PFSK-1 (cell line): ENCODE measurements around the gene TMEM238L.

Experiments
- FOXP2 ChIP-seq: optimal IDR thresholded peaks from 2 replicates; pipeline ENCODE3; 2011; ENCODE audit warnings: borderline replicate concordance, control low read depth, inconsistent platforms; ENCODE audit not compliant: insufficient read depth; ENCODE audit errors: extremely low read length, extremely low read depth
- POLR2AphosphoS5 ChIP-seq: IDR thresholded peaks from 2 replicates; pipeline ENCODE4 v1.6.1; 2012; ENCODE audit warnings: low read depth, mild to moderate bottlenecking, control low read depth, low read length, moderate library complexity
- SIN3A ChIP-seq: IDR thresholded peaks from 2 replicates; pipeline ENCODE4 v1.6.1; 2012; ENCODE audit warnings: mild to moderate bottlenecking, low read length, moderate library complexity, borderline replicate concordance; ENCODE audit not compliant: insufficient read depth
- TAF1 ChIP-seq: IDR thresholded peaks from 2 replicates; pipeline ENCODE4 v1.6.1; 2012; ENCODE audit warnings: low read length, control low read depth, borderline replicate concordance; ENCODE audit not compliant: insufficient read depth
- TF ChIP-seq, protein P1 (sequence below), 2 experiments: IDR thresholded peaks; 2 replicates each; pipeline versions ENCODE4 v1.6.1 to v1.8.0; 2011 to 2012; ENCODE audit warnings: low read depth in 2 of 2, low read length in 2 of 2, control low read depth in 1 of 2, inconsistent platforms in 1 of 2, mild to moderate bottlenecking in 1 of 2, moderate library complexity in 1 of 2; ENCODE audit not compliant: insufficient read depth in 1 of 2

Gene TMEM238L

DNA sequence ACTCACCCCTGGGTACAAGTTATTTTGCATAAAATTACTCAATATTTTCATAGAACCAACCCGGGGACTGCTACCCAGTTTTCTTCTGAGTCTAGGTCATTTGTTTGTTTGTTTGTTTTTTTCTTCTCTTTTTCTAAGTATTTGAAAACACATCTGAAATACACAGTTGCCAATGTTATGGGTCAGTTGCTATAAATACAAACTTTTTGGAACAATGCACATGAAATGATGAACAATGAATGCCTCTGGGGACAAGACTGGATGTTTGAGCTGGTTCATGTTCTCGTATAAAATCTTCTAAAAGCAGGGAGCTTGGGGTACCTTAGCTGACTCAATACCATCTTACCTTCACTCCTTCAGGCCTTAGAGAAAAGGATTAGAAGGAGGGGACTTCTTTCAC lies 30.5 kb downstream of the TMEM238L start:
- TF ChIP-seq TAF1 (no peak), POLR2AphosphoS5 (no peak), FOXP2 (no peak), SIN3A (no peak)
- TF ChIP-seq, protein P1, sequence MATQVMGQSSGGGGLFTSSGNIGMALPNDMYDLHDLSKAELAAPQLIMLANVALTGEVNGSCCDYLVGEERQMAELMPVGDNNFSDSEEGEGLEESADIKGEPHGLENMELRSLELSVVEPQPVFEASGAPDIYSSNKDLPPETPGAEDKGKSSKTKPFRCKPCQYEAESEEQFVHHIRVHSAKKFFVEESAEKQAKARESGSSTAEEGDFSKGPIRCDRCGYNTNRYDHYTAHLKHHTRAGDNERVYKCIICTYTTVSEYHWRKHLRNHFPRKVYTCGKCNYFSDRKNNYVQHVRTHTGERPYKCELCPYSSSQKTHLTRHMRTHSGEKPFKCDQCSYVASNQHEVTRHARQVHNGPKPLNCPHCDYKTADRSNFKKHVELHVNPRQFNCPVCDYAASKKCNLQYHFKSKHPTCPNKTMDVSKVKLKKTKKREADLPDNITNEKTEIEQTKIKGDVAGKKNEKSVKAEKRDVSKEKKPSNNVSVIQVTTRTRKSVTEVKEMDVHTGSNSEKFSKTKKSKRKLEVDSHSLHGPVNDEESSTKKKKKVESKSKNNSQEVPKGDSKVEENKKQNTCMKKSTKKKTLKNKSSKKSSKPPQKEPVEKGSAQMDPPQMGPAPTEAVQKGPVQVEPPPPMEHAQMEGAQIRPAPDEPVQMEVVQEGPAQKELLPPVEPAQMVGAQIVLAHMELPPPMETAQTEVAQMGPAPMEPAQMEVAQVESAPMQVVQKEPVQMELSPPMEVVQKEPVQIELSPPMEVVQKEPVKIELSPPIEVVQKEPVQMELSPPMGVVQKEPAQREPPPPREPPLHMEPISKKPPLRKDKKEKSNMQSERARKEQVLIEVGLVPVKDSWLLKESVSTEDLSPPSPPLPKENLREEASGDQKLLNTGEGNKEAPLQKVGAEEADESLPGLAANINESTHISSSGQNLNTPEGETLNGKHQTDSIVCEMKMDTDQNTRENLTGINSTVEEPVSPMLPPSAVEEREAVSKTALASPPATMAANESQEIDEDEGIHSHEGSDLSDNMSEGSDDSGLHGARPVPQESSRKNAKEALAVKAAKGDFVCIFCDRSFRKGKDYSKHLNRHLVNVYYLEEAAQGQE (IDR thresholded peaks at IDR 0.05; ENCODE audit: insufficient read depth in 1 of 2, low read depth in 2 of 2, low read length in 2 of 2) = no peak

DNA sequence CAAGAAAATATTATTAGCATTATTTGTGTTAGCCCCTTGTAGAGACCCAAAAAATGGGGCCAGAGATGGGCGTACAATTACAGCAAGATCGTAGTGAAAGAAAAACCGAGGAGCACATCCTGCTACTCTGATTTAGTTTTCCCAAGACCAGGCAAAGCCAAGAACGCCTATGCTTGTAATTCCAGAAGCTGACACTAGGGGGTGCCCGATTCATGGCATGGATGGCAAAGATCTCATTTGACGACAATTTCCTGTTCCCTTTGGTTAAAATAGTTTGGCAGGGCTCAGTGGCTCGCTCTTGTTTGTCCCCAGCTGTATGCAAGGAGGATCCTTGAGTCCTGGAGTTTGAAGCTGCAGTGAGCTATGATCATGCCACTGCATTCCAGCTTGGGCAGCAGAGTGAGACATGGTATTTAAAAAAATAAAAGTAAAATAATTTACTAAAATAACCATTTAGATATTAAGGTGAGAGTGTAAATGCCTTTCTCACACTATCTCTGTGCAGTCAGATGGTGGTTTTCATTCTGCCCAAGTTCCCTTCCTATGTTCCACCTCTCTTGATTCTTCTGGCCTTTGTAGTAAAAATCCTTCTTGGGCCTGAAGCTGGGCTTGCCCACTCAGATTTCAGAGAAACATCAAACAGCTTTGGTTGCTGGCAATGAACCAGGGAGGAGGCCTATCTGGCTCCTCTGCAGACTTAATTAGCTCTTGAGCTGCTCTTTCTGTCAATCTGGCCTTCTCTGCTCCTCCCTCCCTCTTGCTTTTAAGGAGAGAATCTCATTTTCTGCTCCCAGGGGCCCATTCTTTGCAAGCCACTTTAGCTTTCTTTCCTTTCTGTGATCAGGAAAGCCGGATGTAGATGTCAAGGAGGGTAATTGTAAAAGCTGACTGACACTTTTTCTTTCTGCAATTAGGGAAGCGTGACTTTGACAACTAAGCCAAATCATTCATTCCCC lies 31.2 kb downstream of the TMEM238L start:
- no peak for TF ChIP-seq FOXP2
- peak; percentile 41; the same call in 1 of the 2 replicates for TF ChIP-seq POLR2AphosphoS5
- TF ChIP-seq, protein P1 (IDR thresholded peaks at IDR 0.05; ENCODE audit: insufficient read depth in 1 of 2, low read depth in 2 of 2, low read length in 2 of 2) = peak in 1 of 2 experiments; percentile 60; a peak in 1 of 4 replicates
- TF ChIP-seq TAF1 = no peak
- TF ChIP-seq SIN3A = no peak

DNA sequence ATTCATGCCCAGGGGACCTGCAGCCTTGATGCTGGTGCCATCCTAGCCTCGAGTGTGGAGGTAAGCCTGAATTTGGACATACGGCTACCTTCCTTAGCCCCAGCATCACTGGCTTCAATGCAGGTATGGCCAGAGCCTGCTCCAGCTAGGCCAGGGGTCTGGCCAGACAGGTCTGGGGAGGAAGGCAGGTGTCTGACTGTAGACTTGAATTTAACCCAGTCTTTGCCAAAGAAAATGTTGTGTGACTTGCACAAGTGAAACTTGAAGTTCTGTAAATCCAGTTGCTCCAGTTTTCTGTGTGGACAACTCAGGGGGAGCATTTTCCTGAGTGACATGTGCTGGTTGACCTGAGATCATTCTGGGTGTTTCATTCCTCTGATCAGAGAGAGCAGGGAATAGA lies 32.8 kb downstream of the TMEM238L start:
- TF ChIP-seq, protein P1 (IDR thresholded peaks at IDR 0.05; ENCODE audit: insufficient read depth in 1 of 2, low read depth in 2 of 2, low read length in 2 of 2) = no peak
- no peak for TF ChIP-seq FOXP2
- no peak for TF ChIP-seq TAF1
- TF ChIP-seq SIN3A = no peak
- no peak for TF ChIP-seq POLR2AphosphoS5

DNA sequence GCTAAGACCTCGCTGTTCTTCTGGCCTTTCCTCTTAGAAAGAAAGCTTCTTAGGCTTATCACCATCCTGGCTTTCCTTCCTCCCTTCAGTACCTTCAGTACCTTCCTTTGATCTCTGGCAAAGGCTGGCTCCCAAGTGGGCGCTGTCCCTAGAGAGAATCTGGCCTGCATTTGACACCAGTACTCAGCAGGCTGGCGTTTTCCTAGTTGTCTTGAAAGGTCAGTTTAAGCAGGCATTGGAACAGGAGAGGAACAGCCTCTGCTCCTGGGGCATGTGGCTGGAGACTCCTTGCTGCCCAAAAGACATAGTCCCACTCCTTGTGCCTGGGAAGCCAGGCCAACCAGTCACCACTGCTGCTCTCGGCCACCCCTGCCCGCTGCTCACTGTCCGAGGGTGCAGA lies 34.1 kb downstream of the TMEM238L start:
- TF ChIP-seq FOXP2 (no peak), POLR2AphosphoS5 (no peak), SIN3A (no peak), TAF1 (no peak)
- TF ChIP-seq, protein P1 (IDR thresholded peaks at IDR 0.05; ENCODE audit: insufficient read depth in 1 of 2, low read depth in 2 of 2, low read length in 2 of 2) = no peak
